ENCODE measurements around the gene NDUFAB1. TPM values are rescaled to one million over a fixed set of nuclear protein-coding genes. Genes with fewer than 3 reads are reported as not detected.

Gene NDUFAB1
- total and polyA plus RNA-seq, 2 of the 13 experiments (the other 11 are each of a cell fraction or from before 2014, with no cell fraction given) = 221 to 601 TPM

- TF ChIP-seq ZBTB34 (CRISPR knock-in tag; IDR thresholded peaks at IDR 0.05) (peak; percentile 94), IRF1 (CRISPR knock-in tag; IDR thresholded peaks at IDR 0.05; ENCODE audit: low read depth) (0 out of 2 replicates have a peak, but pooled peaks have one; percentile 51), ZNF800 (CRISPR knock-in tag; IDR thresholded peaks at IDR 0.05) (peak; percentile 87; the same call in 1 of the 2 replicates), PTBP1 (IDR thresholded peaks at IDR 0.05; ENCODE audit: low read depth, low read length, poor library complexity, severe bottlenecking) (peak; percentile 30), DPF2 (CRISPR knock-in tag; IDR thresholded peaks at IDR 0.05; ENCODE audit: borderline replicate concordance, low read depth) (0 out of 2 replicates have a peak, but pooled peaks have one; percentile 51), ZNF747 (CRISPR knock-in tag; IDR thresholded peaks at IDR 0.05; ENCODE audit: borderline replicate concordance) (peak; percentile 88; the same call in 1 of the 2 replicates), GATAD1 (CRISPR knock-in tag; IDR thresholded peaks at IDR 0.05) (peak; percentile 99), ZNF546 (CRISPR knock-in tag; conservative IDR thresholded peaks at IDR 0.05) (0 out of 2 replicates have a peak, but pooled peaks have one; percentile 78), RARG (CRISPR knock-in tag; IDR thresholded peaks at IDR 0.05; ENCODE audit: low read depth) (peak; percentile 54; the same call in 1 of the 2 replicates), BRD4 (CRISPR knock-in tag; IDR thresholded peaks at IDR 0.05) (peak; percentile 99)
- TF ChIP-seq, protein P1, sequence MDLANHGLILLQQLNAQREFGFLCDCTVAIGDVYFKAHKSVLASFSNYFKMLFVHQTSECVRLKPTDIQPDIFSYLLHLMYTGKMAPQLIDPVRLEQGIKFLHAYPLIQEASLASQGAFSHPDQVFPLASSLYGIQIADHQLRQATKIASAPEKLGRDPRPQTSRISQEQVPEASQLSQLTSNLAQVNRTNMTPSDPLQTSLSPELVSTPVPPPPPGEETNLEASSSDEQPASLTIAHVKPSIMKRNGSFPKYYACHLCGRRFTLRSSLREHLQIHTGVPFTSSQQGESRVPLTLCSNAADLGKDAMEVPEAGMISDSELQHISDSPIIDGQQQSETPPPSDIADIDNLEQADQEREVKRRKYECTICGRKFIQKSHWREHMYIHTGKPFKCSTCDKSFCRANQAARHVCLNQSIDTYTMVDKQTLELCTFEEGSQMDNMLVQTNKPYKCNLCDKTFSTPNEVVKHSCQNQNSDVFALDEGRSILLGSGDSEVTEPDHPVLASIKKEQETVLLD (CRISPR knock-in tag; IDR thresholded peaks at IDR 0.05; ENCODE audit: low read depth) = peak; percentile 70
- TF ChIP-seq, protein P2, sequence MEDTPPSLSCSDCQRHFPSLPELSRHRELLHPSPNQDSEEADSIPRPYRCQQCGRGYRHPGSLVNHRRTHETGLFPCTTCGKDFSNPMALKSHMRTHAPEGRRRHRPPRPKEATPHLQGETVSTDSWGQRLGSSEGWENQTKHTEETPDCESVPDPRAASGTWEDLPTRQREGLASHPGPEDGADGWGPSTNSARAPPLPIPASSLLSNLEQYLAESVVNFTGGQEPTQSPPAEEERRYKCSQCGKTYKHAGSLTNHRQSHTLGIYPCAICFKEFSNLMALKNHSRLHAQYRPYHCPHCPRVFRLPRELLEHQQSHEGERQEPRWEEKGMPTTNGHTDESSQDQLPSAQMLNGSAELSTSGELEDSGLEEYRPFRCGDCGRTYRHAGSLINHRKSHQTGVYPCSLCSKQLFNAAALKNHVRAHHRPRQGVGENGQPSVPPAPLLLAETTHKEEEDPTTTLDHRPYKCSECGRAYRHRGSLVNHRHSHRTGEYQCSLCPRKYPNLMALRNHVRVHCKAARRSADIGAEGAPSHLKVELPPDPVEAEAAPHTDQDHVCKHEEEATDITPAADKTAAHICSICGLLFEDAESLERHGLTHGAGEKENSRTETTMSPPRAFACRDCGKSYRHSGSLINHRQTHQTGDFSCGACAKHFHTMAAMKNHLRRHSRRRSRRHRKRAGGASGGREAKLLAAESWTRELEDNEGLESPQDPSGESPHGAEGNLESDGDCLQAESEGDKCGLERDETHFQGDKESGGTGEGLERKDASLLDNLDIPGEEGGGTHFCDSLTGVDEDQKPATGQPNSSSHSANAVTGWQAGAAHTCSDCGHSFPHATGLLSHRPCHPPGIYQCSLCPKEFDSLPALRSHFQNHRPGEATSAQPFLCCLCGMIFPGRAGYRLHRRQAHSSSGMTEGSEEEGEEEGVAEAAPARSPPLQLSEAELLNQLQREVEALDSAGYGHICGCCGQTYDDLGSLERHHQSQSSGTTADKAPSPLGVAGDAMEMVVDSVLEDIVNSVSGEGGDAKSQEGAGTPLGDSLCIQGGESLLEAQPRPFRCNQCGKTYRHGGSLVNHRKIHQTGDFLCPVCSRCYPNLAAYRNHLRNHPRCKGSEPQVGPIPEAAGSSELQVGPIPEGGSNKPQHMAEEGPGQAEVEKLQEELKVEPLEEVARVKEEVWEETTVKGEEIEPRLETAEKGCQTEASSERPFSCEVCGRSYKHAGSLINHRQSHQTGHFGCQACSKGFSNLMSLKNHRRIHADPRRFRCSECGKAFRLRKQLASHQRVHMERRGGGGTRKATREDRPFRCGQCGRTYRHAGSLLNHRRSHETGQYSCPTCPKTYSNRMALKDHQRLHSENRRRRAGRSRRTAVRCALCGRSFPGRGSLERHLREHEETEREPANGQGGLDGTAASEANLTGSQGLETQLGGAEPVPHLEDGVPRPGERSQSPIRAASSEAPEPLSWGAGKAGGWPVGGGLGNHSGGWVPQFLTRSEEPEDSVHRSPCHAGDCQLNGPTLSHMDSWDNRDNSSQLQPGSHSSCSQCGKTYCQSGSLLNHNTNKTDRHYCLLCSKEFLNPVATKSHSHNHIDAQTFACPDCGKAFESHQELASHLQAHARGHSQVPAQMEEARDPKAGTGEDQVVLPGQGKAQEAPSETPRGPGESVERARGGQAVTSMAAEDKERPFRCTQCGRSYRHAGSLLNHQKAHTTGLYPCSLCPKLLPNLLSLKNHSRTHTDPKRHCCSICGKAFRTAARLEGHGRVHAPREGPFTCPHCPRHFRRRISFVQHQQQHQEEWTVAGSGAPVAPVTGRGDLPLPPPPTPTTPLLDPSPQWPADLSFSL (CRISPR knock-in tag; IDR thresholded peaks at IDR 0.05) = no peak
- TF ChIP-seq, protein P3, sequence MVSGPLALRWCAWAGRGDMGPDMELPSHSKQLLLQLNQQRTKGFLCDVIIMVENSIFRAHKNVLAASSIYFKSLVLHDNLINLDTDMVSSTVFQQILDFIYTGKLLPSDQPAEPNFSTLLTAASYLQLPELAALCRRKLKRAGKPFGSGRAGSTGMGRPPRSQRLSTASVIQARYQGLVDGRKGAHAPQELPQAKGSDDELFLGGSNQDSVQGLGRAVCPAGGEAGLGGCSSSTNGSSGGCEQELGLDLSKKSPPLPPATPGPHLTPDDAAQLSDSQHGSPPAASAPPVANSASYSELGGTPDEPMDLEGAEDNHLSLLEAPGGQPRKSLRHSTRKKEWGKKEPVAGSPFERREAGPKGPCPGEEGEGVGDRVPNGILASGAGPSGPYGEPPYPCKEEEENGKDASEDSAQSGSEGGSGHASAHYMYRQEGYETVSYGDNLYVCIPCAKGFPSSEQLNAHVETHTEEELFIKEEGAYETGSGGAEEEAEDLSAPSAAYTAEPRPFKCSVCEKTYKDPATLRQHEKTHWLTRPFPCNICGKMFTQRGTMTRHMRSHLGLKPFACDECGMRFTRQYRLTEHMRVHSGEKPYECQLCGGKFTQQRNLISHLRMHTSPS (CRISPR knock-in tag; IDR thresholded peaks at IDR 0.05; ENCODE audit: low read depth) = peak; percentile 15
Observed at GRCh38 chr16:23595951-23596720, at the start of gene NDUFAB1 (continued).

Measured in HepG2 (cell line).